Neural crest cell (in vitro differentiated cells): ENCODE measurements around the gene NUMA1. TPM values are rescaled to one million over a fixed set of nuclear protein-coding genes. Genes with fewer than 3 reads are reported as not detected.

ENCODE experiments used
- DNase-seq: peaks from one replicate; pipeline ENCODE4 v3.0.0; 2021; ENCODE audit warnings: low read depth, mixed read lengths, low spot score
- H3K27ac Mint-ChIP-seq: one replicate; pipeline ENCODE4 v1.8.0; 2021; ENCODE audit warnings: mild to moderate bottlenecking, mixed read lengths; ENCODE audit not compliant: unreplicated experiment
- H3K27me3 Mint-ChIP-seq: 2 replicates; pipeline ENCODE4 v1.8.0; 2021; ENCODE audit warnings: low read depth, mild to moderate bottlenecking, mixed read lengths
- H3K36me3 Mint-ChIP-seq: 2 replicates; pipeline ENCODE4 v1.8.0; 2021; ENCODE audit warnings: low read depth, mild to moderate bottlenecking, mixed read lengths
- H3K4me1 Mint-ChIP-seq: 2 replicates; pipeline ENCODE4 v1.8.0; 2021; ENCODE audit warnings: mixed read lengths
- H3K4me3 Mint-ChIP-seq: one replicate; pipeline ENCODE4 v1.8.0; 2021; ENCODE audit warnings: mild to moderate bottlenecking, mixed read lengths
- H3K9me3 Mint-ChIP-seq: 2 replicates; pipeline ENCODE4 v1.8.0; 2021; ENCODE audit warnings: mixed read lengths
- CTCF ChIP-seq: fragments of 200-600 bp; sonication (generic); conservative IDR thresholded peaks from 2 replicates; pipeline ENCODE4 v1.5.0; 2021; ENCODE audit warnings: antibody characterized with exemption, mild to moderate bottlenecking
- total RNA-seq: library from RNA; stranded (reverse); gene quantifications from 2 replicates; pipeline ENCODE4 v1.2.1, GENCODE V29; 2021

Gene NUMA1
- total RNA-seq, 1 donor from 2014 or later, result 179 TPM

GRCh38 chr11:72014761-72015320, 65.5 kb downstream of the NUMA1 start:
- peak overlapping the region; percentile 92 for H3K27ac Mint-ChIP-seq
- H3K9me3 Mint-ChIP-seq, result no peaks in the 10 kb centered on the region
- DNase-seq, result no peak
- H3K27me3 Mint-ChIP-seq, result no peaks in the 10 kb centered on the region
- no peak for TF ChIP-seq CTCF
- no peak overlapping the region for H3K4me3 Mint-ChIP-seq
- H3K4me1 Mint-ChIP-seq, result no peaks in the 10 kb centered on the region
- peaks cover 15% of the 10 kb centered on the region for H3K36me3 Mint-ChIP-seq

- DNase-seq, result no peak
- H3K27ac Mint-ChIP-seq, result peak overlapping the region; percentile 78
- H3K36me3 Mint-ChIP-seq, result peaks cover 17% of the 10 kb centered on the region
- TF ChIP-seq CTCF, result no peak
- H3K27me3 Mint-ChIP-seq, result no peaks in the 10 kb centered on the region
- H3K9me3 Mint-ChIP-seq, result no peaks in the 10 kb centered on the region
- H3K4me1 Mint-ChIP-seq, result no peaks in the 10 kb centered on the region
- H3K4me3 Mint-ChIP-seq, result no peak overlapping the region
Observed at GRCh38 chr11:72013765-72014711, 66.3 kb downstream of the NUMA1 start.

- no peak for DNase-seq
- TF ChIP-seq CTCF, result no peak
- no peaks in the 10 kb centered on the region for H3K4me1 Mint-ChIP-seq
Observed at GRCh38 chr11:72012897-72013721, 67.2 kb downstream of the NUMA1 start.

GRCh38 chr11:72012091-72012630, 68.2 kb downstream of the NUMA1 start:
- Mint-ChIP-seq H3K27me3 (peaks cover 4% of the 10 kb centered on the region), H3K27ac (no peak overlapping the region), H3K4me1 (no peaks in the 10 kb centered on the region), H3K36me3 (peaks cover 21% of the 10 kb centered on the region), H3K9me3 (no peaks in the 10 kb centered on the region), H3K4me3 (peak overlapping the region; percentile 49)
- DNase-seq, result no peak
- no peak for TF ChIP-seq CTCF

More at GRCh38 chr11:72012897-72013721, 67.2 kb downstream of the NUMA1 start:
- Mint-ChIP-seq H3K4me3 (no peak overlapping the region), H3K9me3 (no peaks in the 10 kb centered on the region), H3K36me3 (peaks cover 17% of the 10 kb centered on the region), H3K27me3 (no peaks in the 10 kb centered on the region), H3K27ac (peak overlapping the region; percentile 78)

DNA sequence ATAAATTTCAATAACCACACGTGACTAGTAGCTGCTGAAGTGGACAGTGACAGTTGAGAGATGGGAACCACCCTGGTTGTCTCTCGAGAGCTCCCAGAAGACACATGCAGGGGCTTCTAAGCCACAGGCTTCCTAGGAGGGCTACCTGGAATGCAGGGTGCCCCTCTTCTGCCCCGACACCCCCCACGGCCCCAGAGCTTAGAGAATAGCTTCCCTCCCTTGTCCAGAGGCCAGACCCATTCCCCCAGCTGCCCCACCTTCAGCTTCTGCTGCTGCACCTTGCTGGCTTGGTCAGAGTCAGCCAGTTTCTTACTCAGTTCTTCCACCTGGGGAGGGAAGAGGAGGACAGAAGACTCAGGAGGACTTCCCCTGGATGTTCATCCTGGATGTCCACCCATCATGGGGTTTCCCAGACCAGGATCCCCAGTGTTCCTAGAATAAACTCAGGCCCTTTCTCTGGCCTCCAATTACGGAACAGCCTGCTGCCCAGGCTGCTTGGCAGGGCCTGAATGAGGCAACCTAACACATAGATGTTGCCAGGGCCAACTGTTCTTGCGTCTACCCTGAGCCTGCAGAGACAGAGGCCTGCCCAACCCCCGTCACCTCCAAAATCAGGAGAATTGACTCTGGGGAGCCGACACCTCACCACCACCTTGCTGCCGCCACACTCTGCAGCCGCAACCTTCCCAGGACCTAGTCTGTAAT, 69.7 kb downstream of the NUMA1 start:
- Mint-ChIP-seq H3K4me3 (no peak overlapping the region), H3K27me3 (peaks cover 6% of the 10 kb centered on the region), H3K27ac (peak overlapping the region; percentile 19), H3K9me3 (no peaks in the 10 kb centered on the region), H3K4me1 (no peaks in the 10 kb centered on the region), H3K36me3 (peaks cover 20% of the 10 kb centered on the region)
- TF ChIP-seq CTCF, result no peak
- no peak for DNase-seq
